ENCODE measurements around the gene SLC2A13. TPM values are rescaled to one million over a fixed set of nuclear protein-coding genes. Genes with fewer than 3 reads are reported as not detected.
"Not testable (repeated sequence)": the region's sequence is repeated elsewhere in the genome, so short reads cannot be mapped to it uniquely, and the experiment has no call there.

Gene SLC2A13
- total and polyA plus RNA-seq, 8 donors = 0.93 to 87.5 (median 4.0) TPM

DNA sequence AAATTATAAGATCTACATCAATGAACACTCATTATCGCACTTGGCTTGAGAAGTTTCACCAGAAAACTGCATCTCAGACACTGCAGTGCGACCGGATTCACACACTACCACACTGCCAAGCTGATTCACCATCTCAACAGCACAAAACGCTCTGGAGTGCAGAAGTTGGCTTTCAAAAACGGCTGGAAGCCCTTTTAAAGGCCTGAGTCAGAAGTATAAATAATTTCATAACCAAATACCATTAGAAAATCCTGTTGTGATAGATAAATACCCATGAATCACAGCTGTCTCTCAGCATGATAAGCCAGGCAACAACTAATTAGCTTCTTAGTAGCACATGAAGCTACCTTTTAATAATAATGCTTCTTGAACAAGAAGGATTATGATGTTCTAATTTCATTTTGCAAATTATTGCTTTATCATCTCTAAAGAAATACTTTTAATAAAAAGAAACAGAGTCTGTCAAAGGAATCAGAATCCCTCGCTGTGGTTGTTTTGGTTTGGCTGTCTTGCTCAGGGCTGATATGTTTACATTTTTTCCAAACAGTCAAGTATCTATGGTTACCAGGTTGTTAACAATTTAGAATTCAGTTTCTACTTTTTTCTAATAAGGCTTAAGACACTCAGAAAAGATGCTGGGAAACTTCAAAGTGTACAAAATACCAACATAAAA lies 51.2 kb downstream of the SLC2A13 start:
- Histone ChIP-seq H3K36me3 (no peaks in the 10 kb centered on the region), H3K4me3 (no peak overlapping the region), H3K9me3 (no peaks in the 10 kb centered on the region), H3K4me1 (peaks cover 0 to 13% (median 6%) of the 10 kb centered on the region in 4 donors), H3K27ac (peak overlapping the region in 2 of 5 donors; percentile 18 to 47), H3K27me3 (no peaks in the 10 kb centered on the region)
- DNase-seq = peak in 1 of 2 donors; percentile 40
- intact Hi-C loops (cut with DNase I; ENCODE audit: low total_unique reads) = no loop called here
- WGBS, 5 donors = 36 to 60% (median 53%) methylated on average over 6 of the region's 6 CpGs
- TF ChIP-seq POLR2A (IDR thresholded peaks at IDR 0.05) (no peak), POLR2AphosphoS5 (IDR thresholded peaks at IDR 0.05) (peak in 1 of 3 donors; percentile 39)

- Histone ChIP-seq H3K4me3 (no peak overlapping the region), H3K27me3 (no peaks in the 10 kb centered on the region), H3K36me3 (no peaks in the 10 kb centered on the region), H3K9me3 (no peaks in the 10 kb centered on the region), H3K4me1 (peaks cover 0 to under 1% (median 0%) of the 10 kb centered on the region in 4 donors), H3K27ac (no peak overlapping the region)
- TF ChIP-seq, protein P1, sequence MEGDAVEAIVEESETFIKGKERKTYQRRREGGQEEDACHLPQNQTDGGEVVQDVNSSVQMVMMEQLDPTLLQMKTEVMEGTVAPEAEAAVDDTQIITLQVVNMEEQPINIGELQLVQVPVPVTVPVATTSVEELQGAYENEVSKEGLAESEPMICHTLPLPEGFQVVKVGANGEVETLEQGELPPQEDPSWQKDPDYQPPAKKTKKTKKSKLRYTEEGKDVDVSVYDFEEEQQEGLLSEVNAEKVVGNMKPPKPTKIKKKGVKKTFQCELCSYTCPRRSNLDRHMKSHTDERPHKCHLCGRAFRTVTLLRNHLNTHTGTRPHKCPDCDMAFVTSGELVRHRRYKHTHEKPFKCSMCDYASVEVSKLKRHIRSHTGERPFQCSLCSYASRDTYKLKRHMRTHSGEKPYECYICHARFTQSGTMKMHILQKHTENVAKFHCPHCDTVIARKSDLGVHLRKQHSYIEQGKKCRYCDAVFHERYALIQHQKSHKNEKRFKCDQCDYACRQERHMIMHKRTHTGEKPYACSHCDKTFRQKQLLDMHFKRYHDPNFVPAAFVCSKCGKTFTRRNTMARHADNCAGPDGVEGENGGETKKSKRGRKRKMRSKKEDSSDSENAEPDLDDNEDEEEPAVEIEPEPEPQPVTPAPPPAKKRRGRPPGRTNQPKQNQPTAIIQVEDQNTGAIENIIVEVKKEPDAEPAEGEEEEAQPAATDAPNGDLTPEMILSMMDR (IDR thresholded peaks at IDR 0.05) = no peak
- TF ChIP-seq POLR2A (IDR thresholded peaks at IDR 0.05) (no peak), EP300 (IDR thresholded peaks at IDR 0.05) (no peak), POLR2AphosphoS5 (IDR thresholded peaks at IDR 0.05) (no peak)
- DNase-seq = no peak
- WGBS, 5 donors = 86 to 94% (median 87%) methylated on average over 1 of the region's 1 CpG
- intact Hi-C loops (cut with DNase I; ENCODE audit: low total_unique reads) = no loop called here
These were observed 56.6 kb downstream of the SLC2A13 start for GRCh38 chr12:40049268-40049667.

DNA sequence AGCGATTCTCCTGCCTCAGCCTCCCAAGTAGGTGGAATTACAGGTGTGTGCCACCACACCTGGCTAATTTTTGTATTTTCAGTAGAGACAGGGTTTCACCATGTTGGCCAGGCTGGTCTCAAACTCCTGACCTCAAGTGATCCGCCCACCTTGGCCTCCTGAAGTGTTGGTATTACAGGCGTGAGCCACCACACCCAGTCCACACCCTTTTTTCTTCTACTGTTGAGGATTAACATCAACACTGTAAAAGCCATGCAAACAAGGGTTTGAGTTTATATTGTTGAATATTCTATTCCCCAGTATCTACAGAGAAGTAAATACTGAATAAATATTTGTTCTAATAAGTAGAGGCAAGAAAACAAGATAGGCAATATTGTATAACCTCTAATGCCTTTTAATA lies 58.9 kb downstream of the SLC2A13 start:
- H3K4me1 ChIP-seq; DNase-seq; H3K27me3 ChIP-seq; H3K9me3 ChIP-seq; H3K36me3 ChIP-seq; intact Hi-C loops (cut with DNase I; ENCODE audit: low total_unique reads); H3K4me3 ChIP-seq; H3K27ac ChIP-seq: not testable (repeated sequence)
- 68 to 84% (median 77%) methylated on average over 3 of the region's 3 CpGs for WGBS, 5 donors

- no peaks in the 10 kb centered on the region for H3K36me3 ChIP-seq
- no peaks in the 10 kb centered on the region for H3K4me1 ChIP-seq
- no peaks in the 10 kb centered on the region for H3K9me3 ChIP-seq
- H3K27me3 ChIP-seq = no peaks in the 10 kb centered on the region
- DNase-seq = peak in 1 of 2 donors; percentile 14
- intact Hi-C loops (cut with DNase I; ENCODE audit: low total_unique reads) = no loop called here
- WGBS, 5 donors = 64 to 76% (median 66%) methylated on average over 2 of the region's 2 CpGs
- TF ChIP-seq, protein P1 (IDR thresholded peaks at IDR 0.05) = no peak
- TF ChIP-seq EP300 (IDR thresholded peaks at IDR 0.05) (no peak), POLR2A (IDR thresholded peaks at IDR 0.05) (no peak), POLR2AphosphoS5 (IDR thresholded peaks at IDR 0.05) (no peak)
- no peak overlapping the region for H3K27ac ChIP-seq
- H3K4me3 ChIP-seq = no peak overlapping the region
These were observed 60.2 kb downstream of the SLC2A13 start for GRCh38 chr12:40045656-40046055.

GRCh38 chr12:40044396-40044795 lies 61.5 kb downstream of the SLC2A13 start:
- no peaks in the 10 kb centered on the region for H3K9me3 ChIP-seq
- TF ChIP-seq, protein P1 (IDR thresholded peaks at IDR 0.05) = no peak
- TF ChIP-seq EP300 (IDR thresholded peaks at IDR 0.05) (no peak), POLR2A (IDR thresholded peaks at IDR 0.05) (no peak), POLR2AphosphoS5 (IDR thresholded peaks at IDR 0.05) (no peak)

More at GRCh38 chr12:40044396-40044795, 61.5 kb downstream of the SLC2A13 start:
- no peak for DNase-seq
- Histone ChIP-seq H3K27me3 (no peaks in the 10 kb centered on the region), H3K4me1 (no peaks in the 10 kb centered on the region), H3K27ac (no peak overlapping the region), H3K4me3 (no peak overlapping the region), H3K36me3 (no peaks in the 10 kb centered on the region)
- intact Hi-C loops (cut with DNase I; ENCODE audit: low total_unique reads) = no loop called here
